Uterus (tissue), 4 donors: ENCODE measurements around the gene SRSF4. TPM values are rescaled to one million over a fixed set of nuclear protein-coding genes. Genes with fewer than 3 reads are reported as not detected.

Source experiments
- DNase-seq, 2 donors: peaks; one replicate each; pipeline ENCODE4 v3.0.0-alpha.2; 2019 to 2020
- H3K27ac ChIP-seq, 2 donors: fragments of 200-600 bp; sonication (generic); 1 replicate in 1 of 2; 2 replicates in 1 of 2; pipeline ENCODE4 v1.5.1; 2016 to 2018
- H3K27me3 ChIP-seq, 2 donors: fragments of 200-600 bp; sonication (generic); one replicate each; pipeline ENCODE4 v1.5.1; 2018 to 2019; ENCODE audit warnings: control low read depth in 1 of 2
- H3K36me3 ChIP-seq, 2 donors: fragments of 200-600 bp; sonication (generic); one replicate each; pipeline ENCODE4 v1.5.1; 2019; ENCODE audit warnings: control low read depth in 1 of 2
- H3K4me1 ChIP-seq, 2 donors: fragments of 200-600 bp; sonication (generic); one replicate each; pipeline ENCODE4 v1.5.1; 2018 to 2019; ENCODE audit warnings: control low read depth in 1 of 2
- H3K4me3 ChIP-seq, 2 donors: fragments of 200-600 bp; sonication (generic); 1 replicate in 1 of 2; 2 replicates in 1 of 2; pipeline ENCODE4 v1.5.1; 2018 to 2019; ENCODE audit warnings: mild to moderate bottlenecking in 1 of 2
- H3K9me3 ChIP-seq, 2 donors: fragments of 200-600 bp; sonication (generic); one replicate each; pipeline ENCODE4 v1.5.1; 2019; ENCODE audit warnings: control low read depth in 1 of 2
- POLR2A ChIP-seq, 2 donors: fragments of 450-650 bp; IDR thresholded peaks; one replicate each; pipeline ENCODE4 v1.6.1; 2016; ENCODE audit warnings: antibody characterized with exemption in 2 of 2, mild to moderate bottlenecking in 1 of 2, moderate library complexity in 1 of 2
- intact Hi-C: fragments of 100-400 bp; cut with DNase I; formaldehyde crosslinking; loops from one replicate; pipeline ENCODE4 v1.15.1; 2023; ENCODE audit warnings: low total_unique reads
- total RNA-seq, 4 donors: library from RNA; depleted of rRNA in 3 of 4; stranded (reverse); fragments of >200 nt in 3 of 4; gene quantifications; one replicate each; pipeline versions ENCODE4 v1.1.0 to v1.2.4, GENCODE V29; 2014 to 2023
- TF ChIP-seq, protein P1 (sequence below), 4 experiments: fragments of 200-600 bp in 2 of 4; fragments of 450-650 bp in 2 of 4; sonication (generic) in 2 of 4; IDR thresholded peaks; one replicate each; pipeline ENCODE4 v1.5.1; 2016 to 2019; ENCODE audit warnings: antibody characterized with exemption in 4 of 4, mild to moderate bottlenecking in 2 of 4, moderate library complexity in 1 of 4
- donor health status: DM: yes; HTN: yes; CAD: no.

SRSF4 gene
- total RNA-seq, 4 donors from 2014 or later, result 60.0 to 129 (median 69.0) TPM

- H3K27me3 ChIP-seq, result no peaks in the 10 kb centered on the region
- peaks cover 16 to 25% of the 10 kb centered on the region in 2 donors for H3K4me1 ChIP-seq
- peak overlapping the region; percentile 48 to 70 for H3K27ac ChIP-seq
- H3K9me3 ChIP-seq, result no peaks in the 10 kb centered on the region
- DNase-seq, result no peak
- H3K36me3 ChIP-seq, result no peaks in the 10 kb centered on the region
- no peak overlapping the region for H3K4me3 ChIP-seq
- no peak for TF ChIP-seq POLR2A (IDR thresholded peaks at IDR 0.05)
- TF ChIP-seq, protein P1, sequence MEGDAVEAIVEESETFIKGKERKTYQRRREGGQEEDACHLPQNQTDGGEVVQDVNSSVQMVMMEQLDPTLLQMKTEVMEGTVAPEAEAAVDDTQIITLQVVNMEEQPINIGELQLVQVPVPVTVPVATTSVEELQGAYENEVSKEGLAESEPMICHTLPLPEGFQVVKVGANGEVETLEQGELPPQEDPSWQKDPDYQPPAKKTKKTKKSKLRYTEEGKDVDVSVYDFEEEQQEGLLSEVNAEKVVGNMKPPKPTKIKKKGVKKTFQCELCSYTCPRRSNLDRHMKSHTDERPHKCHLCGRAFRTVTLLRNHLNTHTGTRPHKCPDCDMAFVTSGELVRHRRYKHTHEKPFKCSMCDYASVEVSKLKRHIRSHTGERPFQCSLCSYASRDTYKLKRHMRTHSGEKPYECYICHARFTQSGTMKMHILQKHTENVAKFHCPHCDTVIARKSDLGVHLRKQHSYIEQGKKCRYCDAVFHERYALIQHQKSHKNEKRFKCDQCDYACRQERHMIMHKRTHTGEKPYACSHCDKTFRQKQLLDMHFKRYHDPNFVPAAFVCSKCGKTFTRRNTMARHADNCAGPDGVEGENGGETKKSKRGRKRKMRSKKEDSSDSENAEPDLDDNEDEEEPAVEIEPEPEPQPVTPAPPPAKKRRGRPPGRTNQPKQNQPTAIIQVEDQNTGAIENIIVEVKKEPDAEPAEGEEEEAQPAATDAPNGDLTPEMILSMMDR (IDR thresholded peaks at IDR 0.05), result no peak
- intact Hi-C loops, result no loop called here
These were observed 5.1 kb downstream of the SRSF4 start for GRCh38 chr1:29176576-29176975.

DNA sequence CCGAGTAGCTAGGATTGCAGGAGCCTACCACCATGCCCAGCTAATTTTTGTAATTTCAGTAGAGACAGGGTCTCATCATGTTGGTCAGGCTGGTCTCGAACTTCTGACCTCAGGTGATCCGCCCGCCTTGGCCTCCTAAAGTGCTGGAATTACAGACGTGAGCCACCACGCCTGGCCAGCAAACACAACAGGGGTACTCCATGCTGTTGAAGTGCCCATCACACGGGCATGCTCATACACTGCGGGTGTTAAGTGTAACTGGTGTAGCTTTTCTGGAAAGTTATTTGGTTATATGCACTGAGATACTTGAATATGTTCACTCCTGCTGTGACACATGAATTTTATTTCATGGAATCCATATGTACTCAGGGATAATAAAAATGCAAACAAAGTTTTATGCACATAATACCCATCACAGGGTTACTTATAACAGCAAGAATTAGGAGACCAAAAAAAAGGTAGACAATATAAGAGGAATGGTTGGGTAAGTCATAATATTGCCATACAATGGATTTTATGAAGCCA lies 9.2 kb downstream of the SRSF4 start:
- Histone ChIP-seq H3K27me3 (no peaks in the 10 kb centered on the region), H3K9me3 (no peaks in the 10 kb centered on the region), H3K27ac (no peak overlapping the region), H3K36me3 (no peaks in the 10 kb centered on the region), H3K4me3 (no peak overlapping the region), H3K4me1 (peaks cover 13 to 23% of the 10 kb centered on the region in 2 donors)
- no peak for DNase-seq
- intact Hi-C loops, result no loop called here
- TF ChIP-seq, protein P1 (IDR thresholded peaks at IDR 0.05), result no peak
- no peak for TF ChIP-seq POLR2A (IDR thresholded peaks at IDR 0.05)

- H3K9me3 ChIP-seq, result no peaks in the 10 kb centered on the region
- H3K4me1 ChIP-seq, result peaks cover 11 to 20% of the 10 kb centered on the region in 2 donors
- no peaks in the 10 kb centered on the region for H3K27me3 ChIP-seq
- TF ChIP-seq, protein P1 (IDR thresholded peaks at IDR 0.05), result no peak
- TF ChIP-seq POLR2A (IDR thresholded peaks at IDR 0.05), result no peak
- no peak overlapping the region for H3K4me3 ChIP-seq
- no peak for DNase-seq
- intact Hi-C loops, result no loop called here
- peak overlapping the region in 1 of 2 donors; percentile 4 for H3K27ac ChIP-seq
- no peaks in the 10 kb centered on the region for H3K36me3 ChIP-seq
These were observed 10.2 kb downstream of the SRSF4 start for GRCh38 chr1:29171521-29171920.

DNA sequence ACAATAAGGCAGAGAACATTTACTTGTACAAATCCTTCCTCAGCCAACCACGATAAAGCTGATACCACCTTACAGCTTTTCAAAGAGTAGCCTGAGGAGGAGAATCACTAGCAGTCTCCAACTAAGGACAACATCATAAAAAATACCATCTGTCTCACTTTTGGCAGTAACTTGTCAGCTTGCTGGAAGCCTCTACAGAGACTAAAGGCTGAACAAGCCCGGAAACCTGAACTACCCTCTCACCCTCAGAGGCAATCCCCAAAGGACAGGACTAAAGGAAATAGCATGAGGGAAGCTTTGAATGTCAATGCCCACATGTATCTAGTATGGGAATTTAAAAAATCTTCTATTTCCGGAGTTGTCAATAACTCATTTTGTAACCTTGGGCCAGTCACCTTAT lies 10.6 kb downstream of the SRSF4 start:
- Histone ChIP-seq H3K27ac (peak overlapping the region in 1 of 2 donors; percentile 4), H3K36me3 (no peaks in the 10 kb centered on the region), H3K4me3 (no peak overlapping the region), H3K27me3 (no peaks in the 10 kb centered on the region), H3K4me1 (peaks cover 11 to 20% of the 10 kb centered on the region in 2 donors), H3K9me3 (no peaks in the 10 kb centered on the region)
- TF ChIP-seq, protein P1 (IDR thresholded peaks at IDR 0.05), result no peak
- no peak for TF ChIP-seq POLR2A (IDR thresholded peaks at IDR 0.05)
- intact Hi-C loops, result no loop called here
- no peak for DNase-seq

DNA sequence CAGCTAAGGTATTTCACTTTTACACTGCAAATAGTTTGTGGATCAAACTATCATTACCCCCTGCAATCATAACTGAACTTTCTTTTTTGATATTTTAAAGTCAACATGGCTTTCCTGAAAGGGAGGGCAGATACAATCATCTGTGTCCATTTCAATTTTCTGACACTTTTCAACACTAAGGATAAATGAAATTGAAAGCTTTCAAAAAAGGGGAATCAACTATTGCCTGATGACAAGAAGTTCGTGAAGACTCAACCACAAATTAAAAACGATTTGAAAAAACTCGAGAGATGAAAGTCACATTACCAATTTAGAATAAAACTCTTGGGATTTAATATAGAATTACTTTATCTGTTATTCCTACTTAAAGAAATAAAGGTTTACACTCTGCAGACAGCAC lies 11.7 kb downstream of the SRSF4 start:
- TF ChIP-seq POLR2A (IDR thresholded peaks at IDR 0.05), result no peak
- TF ChIP-seq, protein P1 (IDR thresholded peaks at IDR 0.05), result no peak
- no peaks in the 10 kb centered on the region for H3K27me3 ChIP-seq
- intact Hi-C loops, result no loop called here
- no peak overlapping the region for H3K27ac ChIP-seq
- no peaks in the 10 kb centered on the region for H3K9me3 ChIP-seq
- no peaks in the 10 kb centered on the region for H3K36me3 ChIP-seq
- peaks cover 11 to 16% of the 10 kb centered on the region in 2 donors for H3K4me1 ChIP-seq
- no peak for DNase-seq
- no peak overlapping the region for H3K4me3 ChIP-seq
